ENCODE data around the gene DNAJC11.
"Not testable (repeated sequence)": the region's sequence is repeated elsewhere in the genome, so short reads cannot be mapped to it uniquely, and the experiment has no call there.

DNAJC11 gene

DNA sequence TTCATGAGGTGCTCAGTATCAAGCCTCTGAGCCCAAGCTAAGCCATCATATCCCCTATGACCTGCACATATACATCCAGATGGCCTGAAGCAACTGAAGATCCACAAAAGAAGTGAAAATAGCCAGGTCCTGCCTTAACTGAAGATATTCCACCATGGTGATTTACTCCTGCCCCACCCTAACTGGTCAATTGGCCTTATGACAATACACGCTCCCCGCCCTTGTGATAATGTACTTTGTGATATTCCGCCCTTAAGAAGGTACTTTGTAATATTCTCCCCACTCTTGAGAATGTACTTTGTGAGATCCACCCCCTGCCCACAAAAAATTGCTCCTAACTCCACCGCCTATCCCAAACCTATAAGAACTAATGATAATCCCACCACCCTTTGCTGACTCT, 1.7 kb downstream of the DNAJC11 start:
- H3K27ac ChIP-seq (ENCODE audit: insufficient read depth, low read length, poor library complexity, severe bottlenecking); H3K4me3 ChIP-seq (ENCODE audit: insufficient read depth, low read depth, low read length, poor library complexity, severe bottlenecking); H3K36me3 ChIP-seq (ENCODE audit: control insufficient read depth, insufficient read depth, low read length); H3K4me1 ChIP-seq (ENCODE audit: control insufficient read depth, insufficient read depth, low read length, poor library complexity, severe bottlenecking); H3K27me3 ChIP-seq (replicated peaks; ENCODE audit: control insufficient read depth, insufficient read depth, low read length, poor library complexity, severe bottlenecking); H3K9me3 ChIP-seq (ENCODE audit: control insufficient read depth, low read length); DNase-seq: not testable (repeated sequence)

DNA sequence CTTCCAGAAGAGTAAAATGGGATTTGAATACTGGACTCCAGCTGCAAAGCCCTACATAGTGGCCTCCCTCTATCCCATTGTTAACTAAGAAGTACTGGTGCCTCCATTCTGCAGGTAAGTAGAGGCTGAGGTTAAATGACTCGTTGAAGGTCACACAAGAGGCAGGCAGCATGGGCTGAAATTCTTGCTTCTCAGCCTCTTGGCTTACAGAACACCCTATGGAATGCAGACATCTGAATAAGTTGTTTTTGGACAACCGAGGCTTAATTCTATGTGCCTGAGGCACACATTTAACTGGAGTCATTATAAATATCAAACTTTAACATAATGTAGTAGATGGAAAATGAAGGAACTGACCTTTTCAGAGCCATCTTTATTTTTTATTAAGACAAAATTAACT, 5.7 kb downstream of the DNAJC11 start:
- no peak overlapping the region for H3K27ac ChIP-seq (ENCODE audit: insufficient read depth, low read length, poor library complexity, severe bottlenecking)
- no peak overlapping the region for H3K4me3 ChIP-seq (ENCODE audit: insufficient read depth, low read depth, low read length, poor library complexity, severe bottlenecking)
- no peak for DNase-seq
- no peaks in the 10 kb centered on the region for H3K9me3 ChIP-seq (ENCODE audit: control insufficient read depth, low read length)
- no peaks in the 10 kb centered on the region for H3K27me3 ChIP-seq (replicated peaks; ENCODE audit: control insufficient read depth, insufficient read depth, low read length, poor library complexity, severe bottlenecking)
- peaks cover 7% of the 10 kb centered on the region for H3K4me1 ChIP-seq (ENCODE audit: control insufficient read depth, insufficient read depth, low read length, poor library complexity, severe bottlenecking)
- no peaks in the 10 kb centered on the region for H3K36me3 ChIP-seq (ENCODE audit: control insufficient read depth, insufficient read depth, low read length)

DNA sequence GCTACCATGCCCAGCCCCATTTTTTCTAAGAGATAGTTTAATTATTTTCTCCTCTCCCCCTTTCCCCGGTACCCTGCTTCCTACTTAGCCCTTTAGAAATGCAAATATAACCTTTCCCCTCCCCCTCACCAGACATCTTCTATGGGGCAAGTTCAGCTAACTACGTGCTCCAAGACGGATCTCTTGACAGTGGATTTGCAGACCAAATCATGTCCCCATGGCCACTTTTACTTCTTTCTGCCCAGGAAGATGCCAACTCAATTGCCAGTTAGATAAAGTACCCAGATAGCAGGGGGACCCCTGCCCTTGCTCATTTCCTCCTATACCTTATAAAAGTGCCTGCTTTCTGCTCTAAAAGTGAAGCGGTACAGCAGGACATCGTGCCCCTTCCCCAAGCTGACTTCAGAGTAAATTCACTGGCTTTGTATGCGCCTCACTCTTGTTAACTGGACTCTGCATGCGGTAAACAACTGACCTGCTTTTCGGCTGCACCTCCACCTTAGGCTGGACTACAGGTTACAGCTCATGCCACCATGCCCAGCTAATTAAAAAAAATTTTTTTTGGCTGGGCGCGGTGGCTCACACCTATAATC, 7.4 kb downstream of the DNAJC11 start:
- Histone ChIP-seq H3K27me3 (replicated peaks; ENCODE audit: control insufficient read depth, insufficient read depth, low read length, poor library complexity, severe bottlenecking) (no peaks in the 10 kb centered on the region), H3K9me3 (ENCODE audit: control insufficient read depth, low read length) (no peaks in the 10 kb centered on the region), H3K4me1 (ENCODE audit: control insufficient read depth, insufficient read depth, low read length, poor library complexity, severe bottlenecking) (no peaks in the 10 kb centered on the region), H3K36me3 (ENCODE audit: control insufficient read depth, insufficient read depth, low read length) (no peaks in the 10 kb centered on the region), H3K4me3 (ENCODE audit: insufficient read depth, low read depth, low read length, poor library complexity, severe bottlenecking) (no peak overlapping the region), H3K27ac (ENCODE audit: insufficient read depth, low read length, poor library complexity, severe bottlenecking) (no peak overlapping the region)
- DNase-seq = no peak

DNA sequence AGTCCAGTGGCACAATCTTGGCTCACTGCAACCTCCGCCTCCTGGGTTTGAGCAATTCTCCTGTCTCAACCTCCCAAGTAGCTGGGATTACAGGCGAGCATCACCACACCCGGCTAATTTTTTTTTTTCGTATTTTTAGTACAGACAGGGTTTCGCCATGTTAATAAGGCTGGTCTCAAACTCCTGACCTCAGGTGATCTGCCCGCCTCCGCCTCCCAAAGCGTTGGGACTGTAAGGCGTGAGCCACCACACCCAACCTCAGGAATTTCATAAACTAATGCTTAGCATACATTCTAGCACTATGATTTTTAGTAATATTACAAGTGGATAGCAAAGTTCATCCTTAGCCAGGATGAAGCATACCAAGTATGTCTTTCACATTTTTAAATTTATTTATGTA, 8.7 kb downstream of the DNAJC11 start:
- Histone ChIP-seq H3K27ac (ENCODE audit: insufficient read depth, low read length, poor library complexity, severe bottlenecking) (no peak overlapping the region), H3K9me3 (ENCODE audit: control insufficient read depth, low read length) (no peaks in the 10 kb centered on the region), H3K4me3 (ENCODE audit: insufficient read depth, low read depth, low read length, poor library complexity, severe bottlenecking) (no peak overlapping the region), H3K4me1 (ENCODE audit: control insufficient read depth, insufficient read depth, low read length, poor library complexity, severe bottlenecking) (no peaks in the 10 kb centered on the region), H3K36me3 (ENCODE audit: control insufficient read depth, insufficient read depth, low read length) (no peaks in the 10 kb centered on the region), H3K27me3 (replicated peaks; ENCODE audit: control insufficient read depth, insufficient read depth, low read length, poor library complexity, severe bottlenecking) (no peaks in the 10 kb centered on the region)
- no peak for DNase-seq

DNA sequence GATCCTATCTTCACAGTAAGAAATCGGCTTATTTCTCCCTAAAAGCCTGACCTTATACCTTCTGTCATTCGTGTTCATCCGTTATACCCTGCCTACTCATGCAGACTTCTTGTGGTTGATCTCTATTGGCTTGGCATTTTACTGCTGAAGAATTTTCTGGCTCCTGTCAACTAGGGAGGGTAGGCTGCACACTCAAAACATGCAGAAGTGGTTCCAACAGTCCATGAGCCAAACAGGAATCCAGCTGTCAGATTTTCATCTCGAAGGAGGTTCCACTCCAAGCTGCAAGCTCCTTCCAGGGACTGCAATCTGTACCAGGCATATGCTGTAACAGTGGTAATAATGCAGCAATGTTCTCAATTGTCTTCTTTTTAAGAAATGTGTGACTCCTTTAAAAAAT, 10.1 kb downstream of the DNAJC11 start:
- Histone ChIP-seq H3K27ac (ENCODE audit: insufficient read depth, low read length, poor library complexity, severe bottlenecking) (no peak overlapping the region), H3K36me3 (ENCODE audit: control insufficient read depth, insufficient read depth, low read length) (no peaks in the 10 kb centered on the region), H3K27me3 (replicated peaks; ENCODE audit: control insufficient read depth, insufficient read depth, low read length, poor library complexity, severe bottlenecking) (no peaks in the 10 kb centered on the region), H3K4me3 (ENCODE audit: insufficient read depth, low read depth, low read length, poor library complexity, severe bottlenecking) (no peak overlapping the region), H3K9me3 (ENCODE audit: control insufficient read depth, low read length) (no peaks in the 10 kb centered on the region), H3K4me1 (ENCODE audit: control insufficient read depth, insufficient read depth, low read length, poor library complexity, severe bottlenecking) (no peaks in the 10 kb centered on the region)
- DNase-seq = no peak

DNA sequence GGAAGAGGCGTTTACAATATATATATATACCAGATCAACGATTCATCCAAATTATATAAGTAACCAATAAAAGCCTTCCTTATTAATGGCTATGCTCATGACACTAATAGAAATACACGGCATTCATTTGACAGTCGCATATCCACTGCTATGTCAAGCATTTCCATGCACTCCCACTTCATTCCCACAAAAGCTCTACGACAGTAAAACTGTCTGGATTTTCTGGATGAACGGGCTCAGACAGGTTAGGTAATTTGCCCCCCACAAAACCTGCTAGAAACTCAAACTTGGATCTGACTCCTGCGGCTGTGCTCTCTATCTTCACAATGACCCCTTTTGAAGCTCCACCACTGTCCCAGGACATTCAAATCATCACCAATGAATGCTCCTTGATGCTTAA, 11.4 kb downstream of the DNAJC11 start:
- no peaks in the 10 kb centered on the region for H3K27me3 ChIP-seq (replicated peaks; ENCODE audit: control insufficient read depth, insufficient read depth, low read length, poor library complexity, severe bottlenecking)
- no peaks in the 10 kb centered on the region for H3K36me3 ChIP-seq (ENCODE audit: control insufficient read depth, insufficient read depth, low read length)
- no peak for DNase-seq
- no peaks in the 10 kb centered on the region for H3K4me1 ChIP-seq (ENCODE audit: control insufficient read depth, insufficient read depth, low read length, poor library complexity, severe bottlenecking)
- H3K9me3 ChIP-seq (ENCODE audit: control insufficient read depth, low read length) = no peaks in the 10 kb centered on the region
- no peak overlapping the region for H3K27ac ChIP-seq (ENCODE audit: insufficient read depth, low read length, poor library complexity, severe bottlenecking)
- no peak overlapping the region for H3K4me3 ChIP-seq (ENCODE audit: insufficient read depth, low read depth, low read length, poor library complexity, severe bottlenecking)

DNA sequence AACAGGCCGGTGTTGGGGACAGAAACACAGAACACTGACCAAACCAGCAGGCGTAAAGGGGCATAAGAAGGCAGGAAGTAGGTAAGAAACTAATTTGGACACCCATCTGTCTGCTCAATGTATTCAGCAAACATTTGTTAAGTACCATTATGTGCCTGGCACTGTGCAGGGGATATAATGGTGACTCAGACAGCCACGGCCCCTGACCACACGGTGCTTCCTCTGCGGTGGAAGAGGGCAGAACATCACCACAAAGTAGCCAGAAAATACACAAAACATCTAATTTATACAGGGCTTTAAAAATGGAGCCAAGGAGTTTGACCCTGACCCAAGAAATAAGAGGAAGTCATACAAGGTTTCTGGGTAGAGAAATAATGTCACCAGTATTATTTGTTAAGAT, 12.9 kb downstream of the DNAJC11 start:
- Histone ChIP-seq H3K4me1 (ENCODE audit: control insufficient read depth, insufficient read depth, low read length, poor library complexity, severe bottlenecking) (no peaks in the 10 kb centered on the region), H3K27me3 (replicated peaks; ENCODE audit: control insufficient read depth, insufficient read depth, low read length, poor library complexity, severe bottlenecking) (no peaks in the 10 kb centered on the region), H3K9me3 (ENCODE audit: control insufficient read depth, low read length) (no peaks in the 10 kb centered on the region), H3K27ac (ENCODE audit: insufficient read depth, low read length, poor library complexity, severe bottlenecking) (no peak overlapping the region), H3K36me3 (ENCODE audit: control insufficient read depth, insufficient read depth, low read length) (no peaks in the 10 kb centered on the region), H3K4me3 (ENCODE audit: insufficient read depth, low read depth, low read length, poor library complexity, severe bottlenecking) (no peak overlapping the region)
- no peak for DNase-seq

DNA sequence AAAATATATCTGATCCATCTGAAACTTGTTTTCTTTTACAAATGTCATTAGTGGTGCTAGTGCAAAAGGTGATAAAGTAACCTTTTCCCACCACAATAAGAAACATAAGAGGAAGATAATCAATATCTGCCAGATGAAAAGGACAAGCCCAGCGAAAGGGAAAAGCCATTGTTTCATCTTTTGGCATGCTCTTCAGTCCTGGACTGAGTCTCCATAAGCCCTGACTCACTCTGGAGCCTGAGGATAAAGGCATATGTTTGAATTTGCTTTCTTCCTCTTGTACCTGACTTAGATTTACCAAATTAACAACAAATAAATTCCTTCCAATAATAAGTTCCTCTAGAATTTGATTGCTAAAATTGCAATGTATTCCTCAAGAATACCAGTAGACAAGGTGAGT, 13.6 kb downstream of the DNAJC11 start:
- no peak overlapping the region for H3K4me3 ChIP-seq (ENCODE audit: insufficient read depth, low read depth, low read length, poor library complexity, severe bottlenecking)
- no peak overlapping the region for H3K27ac ChIP-seq (ENCODE audit: insufficient read depth, low read length, poor library complexity, severe bottlenecking)
- no peaks in the 10 kb centered on the region for H3K36me3 ChIP-seq (ENCODE audit: control insufficient read depth, insufficient read depth, low read length)
- DNase-seq = no peak
- no peaks in the 10 kb centered on the region for H3K9me3 ChIP-seq (ENCODE audit: control insufficient read depth, low read length)
- H3K27me3 ChIP-seq (replicated peaks; ENCODE audit: control insufficient read depth, insufficient read depth, low read length, poor library complexity, severe bottlenecking) = no peaks in the 10 kb centered on the region
- no peaks in the 10 kb centered on the region for H3K4me1 ChIP-seq (ENCODE audit: control insufficient read depth, insufficient read depth, low read length, poor library complexity, severe bottlenecking)

GRCh38 chr1:6686294-6686693, 15.3 kb downstream of the DNAJC11 start:
- no peaks in the 10 kb centered on the region for H3K9me3 ChIP-seq (ENCODE audit: control insufficient read depth, low read length)
- H3K27ac ChIP-seq (ENCODE audit: insufficient read depth, low read length, poor library complexity, severe bottlenecking) = no peak overlapping the region
- no peak overlapping the region for H3K4me3 ChIP-seq (ENCODE audit: insufficient read depth, low read depth, low read length, poor library complexity, severe bottlenecking)
- H3K4me1 ChIP-seq (ENCODE audit: control insufficient read depth, insufficient read depth, low read length, poor library complexity, severe bottlenecking) = no peaks in the 10 kb centered on the region
- no peaks in the 10 kb centered on the region for H3K36me3 ChIP-seq (ENCODE audit: control insufficient read depth, insufficient read depth, low read length)
- H3K27me3 ChIP-seq (replicated peaks; ENCODE audit: control insufficient read depth, insufficient read depth, low read length, poor library complexity, severe bottlenecking) = no peaks in the 10 kb centered on the region
- DNase-seq = no peak

DNA sequence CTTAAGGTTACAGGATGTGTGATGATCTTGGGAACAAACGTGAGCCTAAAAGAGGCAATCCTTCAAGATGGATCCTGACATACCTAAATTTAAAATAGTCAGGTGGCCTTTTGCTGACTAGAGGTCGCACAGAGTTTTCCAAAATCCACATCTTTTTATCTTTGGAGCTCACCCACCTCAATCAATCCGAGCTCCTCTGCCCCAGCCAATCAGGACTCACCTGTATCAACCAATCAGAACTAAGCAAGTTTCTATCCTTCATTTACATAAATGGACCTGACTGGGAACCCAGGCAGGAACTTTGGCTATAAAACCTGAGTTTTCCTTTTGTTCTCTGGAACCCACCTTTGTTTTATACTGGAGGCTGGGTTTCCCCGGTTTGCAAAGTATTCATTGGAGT, 16.2 kb downstream of the DNAJC11 start:
- Histone ChIP-seq H3K4me1 (ENCODE audit: control insufficient read depth, insufficient read depth, low read length, poor library complexity, severe bottlenecking) (no peaks in the 10 kb centered on the region), H3K4me3 (ENCODE audit: insufficient read depth, low read depth, low read length, poor library complexity, severe bottlenecking) (no peak overlapping the region), H3K9me3 (ENCODE audit: control insufficient read depth, low read length) (no peaks in the 10 kb centered on the region), H3K27me3 (replicated peaks; ENCODE audit: control insufficient read depth, insufficient read depth, low read length, poor library complexity, severe bottlenecking) (no peaks in the 10 kb centered on the region), H3K36me3 (ENCODE audit: control insufficient read depth, insufficient read depth, low read length) (peaks cover 5% of the 10 kb centered on the region), H3K27ac (ENCODE audit: insufficient read depth, low read length, poor library complexity, severe bottlenecking) (no peak overlapping the region)
- no peak for DNase-seq

DNA sequence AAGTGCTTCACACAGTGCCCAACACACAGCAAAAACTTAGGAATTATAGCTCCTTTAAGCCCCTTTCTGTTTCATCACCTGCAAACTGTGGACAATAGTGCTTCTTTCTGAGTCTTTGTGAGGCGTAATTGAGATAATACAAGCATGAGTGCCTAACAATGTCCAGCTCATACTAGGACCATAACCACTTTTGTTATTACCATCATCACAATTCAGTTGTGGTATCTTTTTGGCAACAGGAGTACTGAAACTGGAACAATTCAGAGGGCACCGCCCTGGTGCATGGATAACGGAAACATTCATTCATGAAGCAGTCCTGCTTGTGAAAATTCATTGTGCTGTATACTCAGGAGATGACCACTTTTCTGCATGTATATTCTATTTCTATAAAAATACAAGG, 18.2 kb downstream of the DNAJC11 start:
- no peaks in the 10 kb centered on the region for H3K4me1 ChIP-seq (ENCODE audit: control insufficient read depth, insufficient read depth, low read length, poor library complexity, severe bottlenecking)
- no peak for DNase-seq
- no peak overlapping the region for H3K27ac ChIP-seq (ENCODE audit: insufficient read depth, low read length, poor library complexity, severe bottlenecking)
- H3K27me3 ChIP-seq (replicated peaks; ENCODE audit: control insufficient read depth, insufficient read depth, low read length, poor library complexity, severe bottlenecking) = no peaks in the 10 kb centered on the region
- H3K9me3 ChIP-seq (ENCODE audit: control insufficient read depth, low read length) = no peaks in the 10 kb centered on the region
- H3K4me3 ChIP-seq (ENCODE audit: insufficient read depth, low read depth, low read length, poor library complexity, severe bottlenecking) = no peak overlapping the region
- peaks cover 15% of the 10 kb centered on the region for H3K36me3 ChIP-seq (ENCODE audit: control insufficient read depth, insufficient read depth, low read length)

Data from effector memory CD4-positive, alpha-beta T cell (primary cell).